Upper lobe of left lung (tissue), 6 donors: ENCODE data around the gene AGPAT4. TPM values are rescaled to one million over a fixed set of nuclear protein-coding genes. Genes with fewer than 3 reads are reported as not detected.
"Not testable (repeated sequence)": the region's sequence is repeated elsewhere in the genome, so short reads cannot be mapped to it uniquely, and the experiment has no call there.

Experiments used
- ATAC-seq, 2 donors: fragments of 200-7000 bp; cut with Tn5 transposase; one replicate each; pipeline ENCODE4 v1.9.1; 2022; ENCODE audit warnings: mild to moderate bottlenecking in 2 of 2, moderate library complexity in 2 of 2; ENCODE audit not compliant: low FRiP score in 2 of 2
- DNase-seq, 2 donors: peaks; one replicate each; pipeline ENCODE4 v3.0.0-alpha.2; 2019 to 2020
- H3K27ac ChIP-seq, 4 donors: fragments of 200-600 bp; sonication (generic); one replicate each; pipeline ENCODE4 v1.5.1; 2016 to 2019
- H3K27me3 ChIP-seq, 4 donors: fragments of 200-600 bp; sonication (generic); one replicate each; pipeline ENCODE4 v1.5.1; 2017 to 2019
- H3K36me3 ChIP-seq, 4 donors: fragments of 200-600 bp; sonication (generic); one replicate each; pipeline ENCODE4 v1.5.1; 2016 to 2019
- H3K4me1 ChIP-seq, 4 donors: fragments of 200-600 bp; sonication (generic); one replicate each; pipeline ENCODE4 v1.5.1; 2018 to 2019
- H3K4me3 ChIP-seq, 4 donors: fragments of 200-600 bp; sonication (generic); one replicate each; pipeline ENCODE4 v1.5.1; 2017 to 2019; ENCODE audit warnings: mild to moderate bottlenecking in 2 of 4, moderate library complexity in 1 of 4
- H3K9me3 ChIP-seq, 4 donors: fragments of 200-600 bp; sonication (generic); one replicate each; pipeline ENCODE4 v1.5.1; 2018 to 2019
- EP300 ChIP-seq, 4 donors: sonication (generic); formaldehyde crosslinking; IDR thresholded peaks; one replicate each; pipeline ENCODE4 v1.5.1; 2017; ENCODE audit warnings: antibody characterized with exemption in 4 of 4, control low read depth in 2 of 4
- POLR2A ChIP-seq, 4 donors: fragments of 450-650 bp; IDR thresholded peaks; one replicate each; pipeline ENCODE4 v1.5.1; 2016 to 2017; ENCODE audit warnings: antibody characterized with exemption in 4 of 4, mild to moderate bottlenecking in 2 of 4
- POLR2AphosphoS5 ChIP-seq, 2 donors: sonication (generic); formaldehyde crosslinking; IDR thresholded peaks; one replicate each; pipeline ENCODE4 v1.5.1; 2017; ENCODE audit warnings: antibody characterized with exemption in 2 of 2
- WGBS, 2 donors: methylation state at CpG; one replicate each; pipeline ENCODE4 v1.1.5; 2017 to 2018; 5-methylcytosine and 5-hydroxymethylcytosine counted together
- total RNA-seq, 6 donors: library from RNA; depleted of rRNA in 4 of 6; stranded (reverse); fragments of >200 nt in 4 of 6; gene quantifications; one replicate each; pipeline versions ENCODE4 v1.1.0 to v1.2.1, GENCODE V29; 2016 to 2021
- TF ChIP-seq, protein P1 (sequence below), 6 experiments: fragments of 450-650 bp in 4 of 6; fragments of 200-600 bp in 2 of 6; sonication (generic) in 2 of 6; IDR thresholded peaks; one replicate each; pipeline ENCODE4 v1.5.1; 2016 to 2019; ENCODE audit warnings: antibody characterized with exemption in 6 of 6
- donor health status: DM: no; HTN: no; CAD: no; lungs with moderate emphysema.
- donor health status: DM: no; HTN: yes; CAD: no; lungs with severe emphysema.

Gene AGPAT4, protein sequence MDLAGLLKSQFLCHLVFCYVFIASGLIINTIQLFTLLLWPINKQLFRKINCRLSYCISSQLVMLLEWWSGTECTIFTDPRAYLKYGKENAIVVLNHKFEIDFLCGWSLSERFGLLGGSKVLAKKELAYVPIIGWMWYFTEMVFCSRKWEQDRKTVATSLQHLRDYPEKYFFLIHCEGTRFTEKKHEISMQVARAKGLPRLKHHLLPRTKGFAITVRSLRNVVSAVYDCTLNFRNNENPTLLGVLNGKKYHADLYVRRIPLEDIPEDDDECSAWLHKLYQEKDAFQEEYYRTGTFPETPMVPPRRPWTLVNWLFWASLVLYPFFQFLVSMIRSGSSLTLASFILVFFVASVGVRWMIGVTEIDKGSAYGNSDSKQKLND
- total RNA-seq, result 10 to 100 TPM in 5 of 6 donors, 1 to 10 TPM in 1; 7.0 to 26.3 (median 14.4) TPM

GRCh38 chr6:161273752-161274487 lies at the start of gene AGPAT4:
TSS of gene AGPAT4 (minus strand) at chr6:161274061. CDS start at chr6:161232213, 41,848 bp downstream.
- Histone ChIP-seq H3K4me1 (peaks cover 5 to 20% (median 7%) of the 10 kb centered on the region in 4 donors), H3K27me3 (no peaks in the 10 kb centered on the region), H3K4me3 (peak within 1 kb of the TSS; percentile 60 to 77 (median 70)), H3K27ac (peak within 1 kb of the TSS; percentile 71 to 82 (median 78)), H3K36me3 (no peaks in the 10 kb centered on the region), H3K9me3 (no peaks in the 10 kb centered on the region)
- TF ChIP-seq POLR2AphosphoS5 (IDR thresholded peaks at IDR 0.05) (peak; percentile 58 to 63), POLR2A (IDR thresholded peaks at IDR 0.05) (peak in 3 of 4 donors; percentile 28 to 63 (median 46)), EP300 (IDR thresholded peaks at IDR 0.05) (no peak)
- TF ChIP-seq, protein P1, sequence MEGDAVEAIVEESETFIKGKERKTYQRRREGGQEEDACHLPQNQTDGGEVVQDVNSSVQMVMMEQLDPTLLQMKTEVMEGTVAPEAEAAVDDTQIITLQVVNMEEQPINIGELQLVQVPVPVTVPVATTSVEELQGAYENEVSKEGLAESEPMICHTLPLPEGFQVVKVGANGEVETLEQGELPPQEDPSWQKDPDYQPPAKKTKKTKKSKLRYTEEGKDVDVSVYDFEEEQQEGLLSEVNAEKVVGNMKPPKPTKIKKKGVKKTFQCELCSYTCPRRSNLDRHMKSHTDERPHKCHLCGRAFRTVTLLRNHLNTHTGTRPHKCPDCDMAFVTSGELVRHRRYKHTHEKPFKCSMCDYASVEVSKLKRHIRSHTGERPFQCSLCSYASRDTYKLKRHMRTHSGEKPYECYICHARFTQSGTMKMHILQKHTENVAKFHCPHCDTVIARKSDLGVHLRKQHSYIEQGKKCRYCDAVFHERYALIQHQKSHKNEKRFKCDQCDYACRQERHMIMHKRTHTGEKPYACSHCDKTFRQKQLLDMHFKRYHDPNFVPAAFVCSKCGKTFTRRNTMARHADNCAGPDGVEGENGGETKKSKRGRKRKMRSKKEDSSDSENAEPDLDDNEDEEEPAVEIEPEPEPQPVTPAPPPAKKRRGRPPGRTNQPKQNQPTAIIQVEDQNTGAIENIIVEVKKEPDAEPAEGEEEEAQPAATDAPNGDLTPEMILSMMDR (IDR thresholded peaks at IDR 0.05), result no peak
- WGBS, 2 donors, result 0 to 2% methylated on average over 18 of the region's 21 CpGs
- peak in 1 of 2 donors; percentile 79 for DNase-seq
- ATAC-seq, result peak; percentile 95 to 98

DNA sequence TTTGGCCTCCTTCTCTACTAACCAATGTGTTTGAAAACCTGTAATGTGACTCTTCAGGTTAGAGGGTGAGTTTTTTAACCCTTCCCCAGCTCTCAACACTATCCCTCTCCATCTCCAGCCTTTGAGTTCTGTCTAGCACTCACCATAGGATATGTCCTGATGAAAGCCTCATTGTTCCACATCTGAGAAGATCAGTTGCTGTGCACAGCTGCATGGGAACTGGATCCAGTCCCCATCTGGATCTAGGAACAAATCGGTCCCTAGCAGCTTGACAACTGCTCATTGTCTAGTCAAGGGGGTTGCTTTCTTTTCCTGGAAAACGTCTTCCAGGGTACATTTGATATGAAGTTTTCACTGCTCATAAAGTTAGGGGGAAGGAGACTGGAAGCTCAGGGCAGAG lies 45.4 kb upstream of the AGPAT4 start:
- Histone ChIP-seq H3K27ac (no peak overlapping the region), H3K36me3 (no peaks in the 10 kb centered on the region), H3K4me1 (no peaks in the 10 kb centered on the region), H3K27me3 (no peaks in the 10 kb centered on the region), H3K4me3 (no peak overlapping the region), H3K9me3 (peaks cover 0 to 7% (median 0%) of the 10 kb centered on the region in 4 donors)
- DNase-seq, result no peak
- no peak for ATAC-seq
- TF ChIP-seq EP300 (IDR thresholded peaks at IDR 0.05), result no peak
- 75 to 81% methylated on average over 2 of the region's 2 CpGs for WGBS, 2 donors

DNA sequence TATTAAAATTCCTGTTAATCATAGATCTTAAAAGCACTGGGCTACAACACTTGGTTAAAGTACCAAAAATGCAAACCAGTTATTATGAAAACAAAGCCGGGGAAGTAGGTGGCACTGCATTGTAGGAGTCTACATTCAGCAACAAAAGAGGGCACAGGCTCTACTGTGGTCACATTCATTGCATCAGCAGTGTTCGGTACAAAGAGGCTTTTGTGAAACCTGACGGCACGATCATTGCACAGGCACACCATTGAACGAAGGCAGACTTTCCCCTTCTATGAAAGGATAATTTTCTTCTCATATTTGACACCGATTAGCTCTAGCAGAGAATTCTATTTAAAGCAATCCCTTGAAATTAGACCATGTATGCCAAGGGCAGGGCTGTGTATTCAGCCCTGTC lies 44.6 kb upstream of the AGPAT4 start:
- H3K4me3 ChIP-seq, result no peak overlapping the region
- DNase-seq, result no peak
- no peak overlapping the region for H3K27ac ChIP-seq
- ATAC-seq, result no peak
- no peaks in the 10 kb centered on the region for H3K4me1 ChIP-seq
- no peaks in the 10 kb centered on the region for H3K27me3 ChIP-seq
- H3K36me3 ChIP-seq, result no peaks in the 10 kb centered on the region
- 78 to 85% methylated on average over 6 of the region's 6 CpGs for WGBS, 2 donors
- peaks cover 0 to 8% (median 0%) of the 10 kb centered on the region in 4 donors for H3K9me3 ChIP-seq
- TF ChIP-seq POLR2A (IDR thresholded peaks at IDR 0.05) (no peak), EP300 (IDR thresholded peaks at IDR 0.05) (no peak), POLR2AphosphoS5 (IDR thresholded peaks at IDR 0.05) (no peak)
- TF ChIP-seq, protein P1 (IDR thresholded peaks at IDR 0.05), result no peak

DNA sequence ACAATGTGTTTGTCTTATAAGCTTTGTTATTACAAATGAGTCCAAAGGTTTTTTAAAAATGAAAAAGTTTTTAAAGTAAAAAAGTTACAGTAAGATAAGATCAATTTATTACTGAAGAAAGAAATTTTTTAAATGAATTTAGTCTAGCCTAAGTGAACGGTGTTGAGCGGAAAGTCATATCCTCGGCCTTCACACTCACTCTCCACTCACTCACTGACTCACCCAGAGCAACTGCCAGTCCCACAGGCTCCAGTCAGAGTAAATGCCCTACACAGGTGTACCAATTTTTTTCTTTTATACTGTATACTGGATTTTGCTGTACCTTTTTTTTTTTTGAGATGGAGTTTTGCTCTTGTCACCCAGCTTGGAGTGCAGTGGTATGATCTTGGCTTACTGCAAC lies 42.7 kb upstream of the AGPAT4 start:
- ATAC-seq, result no peak
- Histone ChIP-seq H3K36me3 (no peaks in the 10 kb centered on the region), H3K4me3 (no peak overlapping the region), H3K27me3 (no peaks in the 10 kb centered on the region), H3K4me1 (no peaks in the 10 kb centered on the region), H3K27ac (no peak overlapping the region), H3K9me3 (peaks cover 0 to 8% (median 0%) of the 10 kb centered on the region in 4 donors)
- WGBS, 2 donors, result 92 to 95% methylated on average over 3 of the region's 3 CpGs
- no peak for TF ChIP-seq EP300 (IDR thresholded peaks at IDR 0.05)
- TF ChIP-seq, protein P1 (IDR thresholded peaks at IDR 0.05), result no peak
- TF ChIP-seq POLR2AphosphoS5 (IDR thresholded peaks at IDR 0.05), result no peak
- TF ChIP-seq POLR2A (IDR thresholded peaks at IDR 0.05), result no peak
- DNase-seq, result no peak

DNA sequence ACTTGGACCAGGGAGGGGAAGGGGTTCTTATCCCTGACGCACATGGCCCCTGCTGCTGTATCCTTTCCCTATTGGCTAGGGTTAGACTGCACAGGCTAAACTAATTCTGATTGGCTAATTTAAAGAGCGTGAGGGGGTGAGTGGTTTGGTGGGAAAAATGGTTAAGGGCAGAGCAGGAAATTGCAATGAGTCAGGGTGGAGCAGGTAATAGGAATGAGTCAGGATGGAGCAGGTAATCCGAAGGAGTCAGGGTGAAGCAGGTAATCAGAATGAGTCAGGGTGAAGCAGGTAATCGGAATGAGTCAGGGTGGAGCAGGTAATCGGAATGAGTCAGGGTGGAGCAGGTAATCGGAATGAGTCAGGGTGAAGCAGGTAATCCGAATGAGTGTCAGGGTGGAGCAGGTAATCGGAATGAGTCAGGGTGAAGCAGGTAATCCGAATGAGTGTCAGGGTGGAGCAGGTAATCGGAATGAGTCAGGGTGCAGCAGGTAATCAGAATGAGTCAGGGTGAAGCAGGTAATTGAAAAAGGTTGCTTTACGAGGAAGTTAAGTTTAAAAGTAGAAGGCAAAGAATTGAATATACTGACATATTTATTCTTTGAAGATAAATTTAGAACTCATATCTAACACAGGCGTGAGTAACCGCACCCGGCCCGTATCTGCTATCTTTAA lies 41.5 kb upstream of the AGPAT4 start:
- not testable (repeated sequence) for H3K36me3 ChIP-seq, DNase-seq, H3K4me3 ChIP-seq, H3K9me3 ChIP-seq, H3K27ac ChIP-seq, H3K4me1 ChIP-seq, H3K27me3 ChIP-seq, ATAC-seq
- 84 to 92% methylated on average over 15 of the region's 15 CpGs for WGBS, 2 donors

GRCh38 chr6:161314541-161315245 lies 40.8 kb upstream of the AGPAT4 start:
- not testable (repeated sequence) for H3K27ac ChIP-seq, H3K27me3 ChIP-seq, H3K4me1 ChIP-seq, H3K9me3 ChIP-seq, H3K4me3 ChIP-seq, ATAC-seq, H3K36me3 ChIP-seq
- peak in 1 of 2 donors; percentile 58 for DNase-seq
- whole genome bisulfite sequencing, 2 donors, result 90 to 93% methylated on average over 17 to 20 of the region's 20 CpGs
